Measurements from ENCODE around the gene COL18A1. TPM values are rescaled to one million over a fixed set of nuclear protein-coding genes. Genes with fewer than 3 reads are reported as not detected.

The COL18A1 gene
- total and polyA plus RNA-seq, 4 donors, result 44.9 to 308 (median 232) TPM

GRCh38 chr21:45434645-45435217, 29.8 kb downstream of the COL18A1 start:
- Histone ChIP-seq H3K36me3 (ENCODE audit: control insufficient read depth in 4 of 4, insufficient read depth in 3 of 4, low read depth in 1 of 4, low read length in 3 of 4) (no peaks in the 10 kb centered on the region), H3K4me1 (ENCODE audit: control insufficient read depth in 4 of 4, insufficient read depth in 4 of 4, low read length in 3 of 4) (peaks cover 2 to 15% (median 10%) of the 10 kb centered on the region in 4 donors), H3K9me3 (ENCODE audit: control insufficient read depth in 4 of 4, low read length in 3 of 4) (no peaks in the 10 kb centered on the region), H3K27ac (ENCODE audit: low read depth in 1 of 2, low read length in 2 of 2) (no peak overlapping the region), H3K9ac (ENCODE audit: low read depth in 1 of 2, low read length in 2 of 2) (no peak overlapping the region), H3K4me3 (ENCODE audit: low read depth in 1 of 3, low read length in 3 of 3) (no peak overlapping the region), H3K27me3 (ENCODE audit: control insufficient read depth in 4 of 4, insufficient read depth in 4 of 4, low read length in 3 of 4) (no peaks in the 10 kb centered on the region)
- TF ChIP-seq RAD21 (IDR thresholded peaks at IDR 0.05) (no peak), HNF4A (conservative IDR thresholded peaks at IDR 0.05) (no peak), ATF3 (IDR thresholded peaks at IDR 0.05) (no peak), REST (IDR thresholded peaks at IDR 0.05) (no peak), TAF1 (conservative IDR thresholded peaks at IDR 0.05) (no peak), MAX (IDR thresholded peaks at IDR 0.05) (no peak), EGR1 (IDR thresholded peaks at IDR 0.05; ENCODE audit: low read depth in 2 of 2) (no peak), FOXA1 (IDR thresholded peaks at IDR 0.05) (no peak), ZBTB33 (IDR thresholded peaks at IDR 0.05) (no peak), JUND (IDR thresholded peaks at IDR 0.05) (no peak), NR2F2 (IDR thresholded peaks at IDR 0.05) (no peak), GABPA (IDR thresholded peaks at IDR 0.05 in 1 of 2, conservative IDR thresholded peaks at IDR 0.05 in 1 of 2) (no peak), CTCF (IDR thresholded peaks at IDR 0.05; ENCODE audit: low read depth, low read length, missing input control) (no peak), SP1 (IDR thresholded peaks at IDR 0.05) (no peak), RXRA (IDR thresholded peaks at IDR 0.05) (no peak), FOXA2 (IDR thresholded peaks at IDR 0.05) (no peak), HNF4G (IDR thresholded peaks at IDR 0.05) (no peak), YY1 (IDR thresholded peaks at IDR 0.05) (no peak)
- no peak for DNase-seq (ENCODE audit: low spot score)
- WGBS, result 81% methylated on average over 17 of the region's 17 CpGs

All from liver (tissue), 9 donors.